SHP77 treated with DMSO at 0.1 percent for 48 hours (cell line): Measurements from ENCODE around the gene OPTC.
"Not testable (repeated sequence)": the region's sequence is repeated elsewhere in the genome, so short reads cannot be mapped to it uniquely, and the experiment has no call there.

ENCODE experiments used
- DNase-seq: peaks from one replicate; lab custom pipeline; 2025; lab: John Stamatoyannopoulos, UW

Gene OPTC

GRCh38 chr1:203465146-203465798 lies 28.7 kb upstream of the OPTC start:
- DNase-seq: no peak

GRCh38 chr1:203465948-203466347 lies 28.0 kb upstream of the OPTC start:
- DNase-seq: no peak

- DNase-seq: not testable (repeated sequence)
These were observed 26.9 kb upstream of the OPTC start for GRCh38 chr1:203466906-203467549.

- DNase-seq: no peak
These were observed 26.4 kb upstream of the OPTC start for GRCh38 chr1:203467550-203467921.

- no peak for DNase-seq
These were observed 25.6 kb upstream of the OPTC start for GRCh38 chr1:203468326-203468725.

GRCh38 chr1:203470240-203470639 lies 23.7 kb upstream of the OPTC start:
- no peak for DNase-seq

GRCh38 chr1:203471841-203472240 lies 22.1 kb upstream of the OPTC start:
- no peak for DNase-seq

GRCh38 chr1:203473281-203473680 lies 20.7 kb upstream of the OPTC start:
- DNase-seq: no peak

- no peak for DNase-seq
These were observed 20.1 kb upstream of the OPTC start for GRCh38 chr1:203473781-203474305.

- no peak for DNase-seq
These were observed 18.7 kb upstream of the OPTC start, which contains the start of gene PRELP for GRCh38 chr1:203475012-203475981. PRELP (plus strand) TSS chr1:203475806; CDS start chr1:203483185, 7,379 bp downstream.

- no peak for DNase-seq
These were observed 17.6 kb upstream of the OPTC start for GRCh38 chr1:203476216-203476814.

GRCh38 chr1:203477748-203478147 lies 16.2 kb upstream of the OPTC start:
- DNase-seq: no peak

- no peak for DNase-seq
These were observed 15.7 kb upstream of the OPTC start for GRCh38 chr1:203478231-203478630.

GRCh38 chr1:203478986-203479385 lies 15.0 kb upstream of the OPTC start:
- DNase-seq: no peak

- DNase-seq: no peak
These were observed 14.3 kb upstream of the OPTC start for GRCh38 chr1:203479646-203480045.

GRCh38 chr1:203480084-203480483 lies 13.9 kb upstream of the OPTC start:
- DNase-seq: no peak

- no peak for DNase-seq
These were observed 13.3 kb upstream of the OPTC start for GRCh38 chr1:203480525-203481084.

- DNase-seq: no peak
These were observed 12.8 kb upstream of the OPTC start for GRCh38 chr1:203481196-203481595.

- DNase-seq: no peak
These were observed 7.2 kb upstream of the OPTC start for GRCh38 chr1:203486618-203487370.

GRCh38 chr1:203488539-203488938 lies 5.4 kb upstream of the OPTC start:
- no peak for DNase-seq

- no peak for DNase-seq
These were observed 3.3 kb upstream of the OPTC start for GRCh38 chr1:203490607-203491006.
